ENCODE data around the gene URB1. TPM values are rescaled to one million over a fixed set of nuclear protein-coding genes. Genes with fewer than 3 reads are reported as not detected.

The URB1 gene
- total and polyA plus RNA-seq, 12 donors: 5.2 to 31.6 (median 16.1) TPM

GRCh38 chr21:32424674-32425073 lies 31.9 kb upstream of the URB1 start:
- Histone ChIP-seq H3K4me3 (no peak overlapping the region), H3K27ac (no peak overlapping the region), H3K36me3 (replicated peaks in 1 of 2) (no peaks in the 10 kb centered on the region), H3K4me1 (replicated peaks in 1 of 2) (no peaks in the 10 kb centered on the region), H3K9me3 (replicated peaks in 1 of 3) (no peaks in the 10 kb centered on the region), H3K27me3 (no peaks in the 10 kb centered on the region)
- WGBS, 4 donors: 76 to 87% (median 83%) methylated on average over 5 of the region's 5 CpGs
- DNase-seq: no peak
- TF ChIP-seq CTCF (IDR thresholded peaks at IDR 0.05) (no peak), POLR2A (IDR thresholded peaks at IDR 0.05) (no peak)
- intact Hi-C loops (cut with DNase I): no loop called here

- H3K4me3 ChIP-seq: no peak overlapping the region
- no peak overlapping the region for H3K27ac ChIP-seq
- TF ChIP-seq CTCF (IDR thresholded peaks at IDR 0.05) (no peak), POLR2A (IDR thresholded peaks at IDR 0.05) (no peak)
- H3K9me3 ChIP-seq (replicated peaks in 1 of 3): no peaks in the 10 kb centered on the region
- no peaks in the 10 kb centered on the region for H3K4me1 ChIP-seq (replicated peaks in 1 of 2)
- 45 to 73% (median 51%) methylated on average over 2 of the region's 2 CpGs for WGBS, 4 donors
- DNase-seq: no peak
- no peaks in the 10 kb centered on the region for H3K36me3 ChIP-seq (replicated peaks in 1 of 2)
- no peaks in the 10 kb centered on the region for H3K27me3 ChIP-seq
- intact Hi-C loops (cut with DNase I): no loop called here
These were observed 31.4 kb upstream of the URB1 start for GRCh38 chr21:32424191-32424535.

- no peak overlapping the region for H3K4me3 ChIP-seq
These were observed 30.7 kb upstream of the URB1 start for GRCh38 chr21:32423320-32424190.

GRCh38 chr21:32422064-32422463 lies 29.3 kb upstream of the URB1 start:
- Histone ChIP-seq H3K4me1 (replicated peaks in 1 of 2) (no peaks in the 10 kb centered on the region), H3K27me3 (no peaks in the 10 kb centered on the region), H3K4me3 (no peak overlapping the region), H3K36me3 (replicated peaks in 1 of 2) (no peaks in the 10 kb centered on the region), H3K27ac (no peak overlapping the region), H3K9me3 (replicated peaks in 1 of 3) (no peaks in the 10 kb centered on the region)
- TF ChIP-seq POLR2A (IDR thresholded peaks at IDR 0.05): no peak
- TF ChIP-seq CTCF (IDR thresholded peaks at IDR 0.05): no peak
- WGBS, 4 donors: 93 to 98% (median 96%) methylated on average over 2 of the region's 2 CpGs
- DNase-seq: no peak
- intact Hi-C loops (cut with DNase I): no loop called here

More at GRCh38 chr21:32423320-32424190, 30.7 kb upstream of the URB1 start:
- H3K27ac ChIP-seq: no peak overlapping the region
- H3K9me3 ChIP-seq (replicated peaks in 1 of 3): no peaks in the 10 kb centered on the region
- 81 to 88% (median 85%) methylated on average over 9 of the region's 9 CpGs for WGBS, 4 donors
- no peaks in the 10 kb centered on the region for H3K36me3 ChIP-seq (replicated peaks in 1 of 2)
- H3K4me1 ChIP-seq (replicated peaks in 1 of 2): no peaks in the 10 kb centered on the region
- intact Hi-C loops (cut with DNase I): no loop called here
- DNase-seq: no peak
- no peaks in the 10 kb centered on the region for H3K27me3 ChIP-seq
- TF ChIP-seq POLR2A (IDR thresholded peaks at IDR 0.05): no peak
- no peak for TF ChIP-seq CTCF (IDR thresholded peaks at IDR 0.05)
